ENCODE measurements around the gene SVIL. TPM values are rescaled to one million over a fixed set of nuclear protein-coding genes. Genes with fewer than 3 reads are reported as not detected.

The SVIL gene
- total RNA-seq, 1 donor, result 7.8 TPM

GRCh38 chr10:29671228-29671780, 36.5 kb upstream of the SVIL start:
- DNase-seq (ENCODE audit: low read depth), result no peak
- TF ChIP-seq CTCF (IDR thresholded peaks at IDR 0.05; ENCODE audit: insufficient read depth, low read depth, low read length), result no peak
- H3K4me3 ChIP-seq (ENCODE audit: low read depth, low read length), result no peak overlapping the region

DNA sequence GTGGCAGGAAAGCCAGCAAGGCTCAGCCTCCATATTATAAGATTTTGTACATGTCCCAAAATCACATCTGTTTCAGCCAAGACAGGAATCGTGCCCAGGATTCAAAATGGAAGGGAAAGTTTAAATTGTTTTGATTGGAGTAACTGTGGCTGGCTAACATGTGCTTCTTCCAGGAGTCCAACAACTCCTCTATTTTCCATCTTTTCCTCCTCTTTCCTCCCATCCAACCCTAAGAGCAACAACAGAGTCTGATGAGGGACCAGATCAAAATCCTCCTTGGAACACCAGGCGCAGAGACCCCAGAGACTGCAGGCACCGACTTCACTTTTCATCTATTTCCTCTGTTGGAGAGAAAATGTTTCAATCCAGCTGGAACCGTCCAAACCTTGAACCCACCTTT, 36.0 kb upstream of the SVIL start:
- no peak for TF ChIP-seq CTCF (IDR thresholded peaks at IDR 0.05; ENCODE audit: insufficient read depth, low read depth, low read length)
- H3K4me3 ChIP-seq (ENCODE audit: low read depth, low read length), result no peak overlapping the region
- DNase-seq (ENCODE audit: low read depth), result no peak

GRCh38 chr10:29669149-29669548, 34.4 kb upstream of the SVIL start:
- no peak for DNase-seq (ENCODE audit: low read depth)

DNA sequence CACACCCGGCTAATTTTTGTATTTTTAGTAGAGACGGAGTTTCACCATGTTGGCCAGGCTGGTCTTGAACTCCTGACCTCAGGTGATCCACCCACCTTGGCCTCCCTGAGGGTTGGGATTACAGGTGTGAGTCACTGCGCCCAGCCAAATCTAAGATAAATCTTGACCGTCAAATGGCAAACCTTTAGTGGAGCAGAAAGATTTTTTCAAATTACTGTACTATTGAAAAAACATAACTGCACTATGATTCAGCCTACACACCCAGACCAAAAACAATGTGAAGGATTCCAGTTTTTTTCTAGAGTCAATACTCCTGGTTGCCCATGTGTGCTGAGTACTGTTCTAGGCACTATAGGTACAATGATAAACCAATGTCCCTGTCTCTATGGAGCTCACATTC, 33.9 kb upstream of the SVIL start:
- no peak overlapping the region for H3K4me3 ChIP-seq (ENCODE audit: low read depth, low read length)
- no peak for DNase-seq (ENCODE audit: low read depth)
- TF ChIP-seq CTCF (IDR thresholded peaks at IDR 0.05; ENCODE audit: insufficient read depth, low read depth, low read length), result no peak

More at GRCh38 chr10:29669149-29669548, 34.4 kb upstream of the SVIL start:
- no peak overlapping the region for H3K4me3 ChIP-seq (ENCODE audit: low read depth, low read length)
- TF ChIP-seq CTCF (IDR thresholded peaks at IDR 0.05; ENCODE audit: insufficient read depth, low read depth, low read length), result no peak

GRCh38 chr10:29667191-29667590, 32.4 kb upstream of the SVIL start:
- H3K4me3 ChIP-seq (ENCODE audit: low read depth, low read length), result no peak overlapping the region
- TF ChIP-seq CTCF (IDR thresholded peaks at IDR 0.05; ENCODE audit: insufficient read depth, low read depth, low read length), result no peak
- DNase-seq (ENCODE audit: low read depth), result no peak

DNA sequence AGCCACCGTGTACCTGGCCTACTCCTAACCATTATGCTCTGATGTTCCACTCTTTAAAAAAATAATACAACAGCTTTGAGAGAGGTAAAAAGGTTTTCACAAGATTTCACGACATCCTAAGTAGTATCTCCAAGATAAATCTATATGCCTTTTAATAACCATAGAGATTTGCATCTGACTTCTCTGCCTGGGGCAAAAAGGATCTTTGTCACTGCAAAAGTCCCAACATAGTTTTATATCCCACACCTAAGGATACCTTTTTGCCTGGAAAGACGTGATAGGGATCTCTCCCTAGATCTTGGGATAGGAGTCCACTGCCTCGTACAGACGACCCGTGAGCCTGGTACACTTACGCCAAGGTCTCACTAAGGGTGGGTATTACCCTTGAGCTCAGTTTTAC, 31.4 kb upstream of the SVIL start:
- no peak overlapping the region for H3K4me3 ChIP-seq (ENCODE audit: low read depth, low read length)
- DNase-seq (ENCODE audit: low read depth), result no peak
- TF ChIP-seq CTCF (IDR thresholded peaks at IDR 0.05; ENCODE audit: insufficient read depth, low read depth, low read length), result no peak

DNA sequence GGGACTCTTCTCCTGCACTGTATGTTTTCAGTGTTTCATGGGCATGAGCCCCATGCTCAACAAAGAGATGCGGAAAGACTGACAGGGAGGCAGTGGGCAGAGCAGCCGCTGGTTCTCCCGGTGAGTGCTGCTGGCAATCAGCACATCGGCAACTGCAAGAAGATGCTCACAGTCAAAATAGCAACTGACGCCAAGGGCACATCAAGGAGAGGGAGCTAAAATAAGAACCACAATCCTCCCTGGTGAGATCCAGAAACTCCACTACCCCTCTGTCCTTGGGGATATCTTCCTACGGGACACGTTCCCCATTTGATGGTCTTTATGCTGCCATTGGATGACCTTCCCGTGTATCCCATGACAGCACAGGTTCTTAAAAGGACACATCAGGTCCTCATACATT, 28.9 kb upstream of the SVIL start:
- H3K4me3 ChIP-seq (ENCODE audit: low read depth, low read length), result no peak overlapping the region
- TF ChIP-seq CTCF (IDR thresholded peaks at IDR 0.05; ENCODE audit: insufficient read depth, low read depth, low read length), result no peak
- DNase-seq (ENCODE audit: low read depth), result no peak

Measured in fibroblast of villous mesenchyme (primary cell).